GM10847 (cell line): ENCODE measurements around the gene WFDC10B.

Source experiments
- POLR2A ChIP-seq: IDR thresholded peaks from 2 replicates; pipeline ENCODE4 v1.6.1; 2011; ENCODE audit not compliant: insufficient read length; ENCODE audit errors: extremely low read depth

WFDC10B gene

DNA sequence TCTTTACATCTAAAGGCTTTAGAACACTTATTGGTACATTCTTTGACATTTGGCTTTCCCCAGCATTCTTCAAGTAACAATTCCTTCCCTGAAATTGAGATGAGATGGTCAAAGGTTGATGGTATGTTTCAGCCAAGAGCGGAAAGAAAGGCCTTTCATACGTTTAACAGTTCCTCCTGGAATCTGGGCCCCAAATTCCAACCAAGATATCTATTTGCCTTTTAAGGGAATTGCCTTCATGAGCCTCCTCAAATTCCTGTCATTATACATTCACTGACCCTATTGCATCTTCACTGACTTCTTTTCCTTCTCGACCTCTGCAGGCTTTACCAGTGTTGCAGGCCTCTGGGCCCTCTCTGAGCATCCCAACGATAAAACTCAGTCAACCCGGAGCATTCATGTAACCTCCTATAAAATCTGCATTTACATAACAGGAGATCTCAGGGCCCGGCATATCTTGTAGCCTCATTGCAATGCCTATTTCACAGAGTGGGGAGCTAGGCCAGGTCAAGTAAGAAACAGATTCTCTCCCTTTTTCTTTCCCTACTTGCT lies 55.4 kb downstream of the WFDC10B start:
- TF ChIP-seq POLR2A, result no peak

DNA sequence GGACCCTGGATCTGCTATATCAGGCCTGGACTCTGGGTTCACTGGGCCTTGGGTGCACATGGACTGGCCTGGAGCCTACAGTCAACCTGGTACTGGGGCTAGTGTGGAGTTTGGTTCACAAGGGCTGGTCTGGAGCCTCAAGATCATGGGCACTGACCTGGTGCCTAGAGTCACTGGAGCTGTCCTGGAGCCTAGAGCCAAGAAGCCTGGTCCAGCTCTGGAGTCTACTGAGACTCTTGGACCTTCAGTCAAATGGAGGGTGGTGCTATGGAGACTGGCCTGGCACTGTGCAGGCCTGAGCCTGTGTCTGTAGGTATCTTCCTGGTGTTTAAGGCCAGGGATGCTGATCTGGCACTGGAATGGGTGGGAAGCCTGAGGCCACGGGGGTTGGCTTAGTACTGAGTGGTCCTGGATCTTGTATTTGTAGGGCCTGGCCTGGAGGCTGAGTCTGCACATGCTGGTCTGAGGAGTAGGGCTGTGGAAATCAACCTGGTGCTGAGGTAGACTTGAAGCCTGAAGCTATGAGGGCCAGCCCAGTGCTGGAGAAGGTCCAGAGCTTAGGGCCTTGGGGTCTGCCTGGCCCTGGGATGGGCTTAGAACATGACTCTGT lies 57.3 kb downstream of the WFDC10B start:
- no peak for TF ChIP-seq POLR2A

DNA sequence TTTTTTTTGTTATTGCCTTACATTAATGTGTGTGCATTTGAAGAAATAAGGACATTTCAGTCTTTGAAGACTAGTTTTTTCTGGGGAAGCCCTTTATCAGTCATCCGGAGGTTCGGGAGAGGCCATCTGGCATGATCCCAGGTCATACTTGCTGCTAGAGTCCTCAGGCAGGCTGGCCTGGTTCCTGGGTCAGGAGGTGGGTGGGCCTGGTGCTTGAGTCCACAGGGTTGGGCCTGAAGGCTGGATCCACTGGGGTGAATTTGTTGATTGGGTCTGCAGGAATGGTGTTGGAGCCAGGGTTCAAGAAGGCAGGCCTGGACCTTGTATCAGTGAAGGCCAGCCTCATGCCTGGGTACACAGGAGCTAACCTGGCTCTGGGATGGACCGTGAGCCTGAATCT lies 57.9 kb downstream of the WFDC10B start:
- no peak for TF ChIP-seq POLR2A

DNA sequence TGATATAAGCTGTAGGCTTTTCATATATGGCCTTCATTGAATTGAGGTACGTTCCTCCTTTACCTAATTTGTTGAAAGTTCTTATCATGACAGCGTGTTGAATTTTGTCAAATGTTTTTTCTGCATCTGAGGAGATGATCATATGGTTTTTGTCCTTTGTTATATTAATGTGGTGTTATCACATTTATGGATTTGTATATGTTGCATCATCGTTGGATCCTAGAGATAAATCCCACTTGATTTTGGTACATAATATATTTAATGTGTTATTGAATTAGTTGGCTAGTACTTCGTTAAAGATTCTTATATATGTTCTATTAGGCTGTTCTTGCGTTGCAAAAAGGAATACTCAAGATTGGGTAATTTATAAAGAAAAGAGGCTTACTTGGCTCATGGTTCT lies 65.1 kb downstream of the WFDC10B start:
- no peak for TF ChIP-seq POLR2A

DNA sequence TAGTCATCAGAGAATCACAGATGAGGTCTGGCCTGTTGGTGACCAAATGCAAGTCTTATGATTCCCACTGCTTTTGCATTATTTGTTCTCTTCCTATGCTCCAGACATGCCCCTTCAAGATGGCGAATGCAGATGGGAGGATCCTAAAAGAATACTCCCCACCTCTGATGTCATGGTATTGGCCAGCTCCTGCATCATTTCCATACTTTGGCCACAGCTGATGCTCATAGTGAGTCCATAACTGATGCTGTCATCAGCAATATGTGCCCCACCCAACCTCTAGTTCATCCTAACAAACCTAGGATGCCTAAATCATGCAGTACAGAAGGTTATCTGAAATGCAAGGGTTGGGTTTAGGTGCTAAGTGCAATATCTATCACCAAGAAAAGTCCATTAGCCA lies 68.3 kb downstream of the WFDC10B start:
- TF ChIP-seq POLR2A, result no peak
